Neural crest cell (in vitro differentiated cells): Measurements from ENCODE around the gene H3-3A. TPM values are rescaled to one million over a fixed set of nuclear protein-coding genes. Genes with fewer than 3 reads are reported as not detected.
A peak's percentile ranks its signal among the peaks of the same experiment; 100 is the strongest.

Source experiments
- DNase-seq: peaks from one replicate; pipeline ENCODE4 v3.0.0; 2021; ENCODE audit warnings: low read depth, mixed read lengths, low spot score
- H3K27ac Mint-ChIP-seq: one replicate; pipeline ENCODE4 v1.8.0; 2021; ENCODE audit warnings: mild to moderate bottlenecking, mixed read lengths; ENCODE audit not compliant: unreplicated experiment
- H3K27me3 Mint-ChIP-seq: 2 replicates; pipeline ENCODE4 v1.8.0; 2021; ENCODE audit warnings: low read depth, mild to moderate bottlenecking, mixed read lengths
- H3K36me3 Mint-ChIP-seq: 2 replicates; pipeline ENCODE4 v1.8.0; 2021; ENCODE audit warnings: low read depth, mild to moderate bottlenecking, mixed read lengths
- H3K4me1 Mint-ChIP-seq: 2 replicates; pipeline ENCODE4 v1.8.0; 2021; ENCODE audit warnings: mixed read lengths
- H3K4me3 Mint-ChIP-seq: one replicate; pipeline ENCODE4 v1.8.0; 2021; ENCODE audit warnings: mild to moderate bottlenecking, mixed read lengths
- H3K9me3 Mint-ChIP-seq: 2 replicates; pipeline ENCODE4 v1.8.0; 2021; ENCODE audit warnings: mixed read lengths
- CTCF ChIP-seq: fragments of 200-600 bp; sonication (generic); conservative IDR thresholded peaks from 2 replicates; pipeline ENCODE4 v1.5.0; 2021; ENCODE audit warnings: antibody characterized with exemption, mild to moderate bottlenecking
- long read RNA-seq: library from polyadenylated mRNA; unstranded; transcript quantifications from one replicate; pipeline ENCODE4 v2.0.0, GENCODE V29; 2020
- total RNA-seq: library from RNA; stranded (reverse); gene quantifications from 2 replicates; pipeline ENCODE4 v1.2.1, GENCODE V29; 2021

Gene H3-3A
- total RNA-seq, result 991 and 1,004 TPM in 2 replicates
- long read RNA-seq, transcript H3F3A-203 (4 exons, 1,088 nt), result major isoform, 486 of 499 reads
- long read RNA-seq, partial matches to known transcripts, result 0 of 499 reads
- long read RNA-seq, other reads (novel, unspliced or antisense), result 12 of 499 reads

DNA sequence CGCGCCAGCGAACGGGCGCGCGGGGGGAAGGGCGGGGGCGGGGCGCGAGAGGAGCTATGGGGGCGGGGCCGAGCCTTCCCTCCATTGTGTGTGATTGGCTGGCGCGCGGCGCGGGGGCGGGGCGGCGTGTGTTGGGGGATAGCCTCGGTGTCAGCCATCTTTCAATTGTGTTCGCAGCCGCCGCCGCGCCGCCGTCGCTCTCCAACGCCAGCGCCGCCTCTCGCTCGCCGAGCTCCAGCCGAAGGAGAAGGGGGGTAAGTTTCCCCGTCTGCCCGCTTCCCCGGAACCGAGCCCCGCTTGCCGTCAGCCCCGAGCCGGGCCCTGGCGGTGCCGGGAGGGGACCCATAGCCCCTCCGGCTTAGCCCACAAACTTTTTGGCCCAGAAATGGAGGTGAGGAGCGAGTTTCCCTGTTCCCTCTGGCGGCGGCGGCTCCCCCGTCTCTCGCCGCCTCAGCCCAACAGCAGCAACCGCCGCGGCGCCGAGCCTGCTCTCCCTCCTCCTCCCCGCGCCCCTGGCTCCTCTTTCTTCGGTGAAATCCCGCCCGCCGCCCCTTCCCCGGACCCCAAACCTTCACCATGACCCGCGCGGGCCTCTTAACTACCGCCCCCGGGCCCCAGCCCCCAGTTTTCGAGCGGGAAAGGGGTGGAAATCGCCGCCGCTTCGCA lies at the start of gene H3-3A:
Gene H3-3A (plus strand): TSS at position 159 of the 666 bp plus-strand sequence. CDS start 1,636 bp downstream, outside the sequence.
- H3K27me3 Mint-ChIP-seq, result peaks cover 6% of the 10 kb centered on the region
- peak within 1 kb of the TSS; percentile 99 for H3K4me3 Mint-ChIP-seq
- peak; percentile 98 for DNase-seq
- H3K9me3 Mint-ChIP-seq, result no peaks in the 10 kb centered on the region
- H3K27ac Mint-ChIP-seq, result peak within 1 kb of the TSS; percentile 100
- peak; percentile 33 for TF ChIP-seq CTCF
- peaks cover 15% of the 10 kb centered on the region for H3K36me3 Mint-ChIP-seq
- H3K4me1 Mint-ChIP-seq, result peaks cover 38% of the 10 kb centered on the region

- no peaks in the 10 kb centered on the region for H3K36me3 Mint-ChIP-seq
- TF ChIP-seq CTCF, result no peak
These were observed 45.4 kb upstream of the H3-3A start for GRCh38 chr1:226017070-226017469.

GRCh38 chr1:226019572-226019971 lies 42.9 kb upstream of the H3-3A start:
- no peak for DNase-seq
- Mint-ChIP-seq H3K4me3 (no peak overlapping the region), H3K36me3 (no peaks in the 10 kb centered on the region), H3K27ac (no peak overlapping the region), H3K4me1 (no peaks in the 10 kb centered on the region), H3K9me3 (no peaks in the 10 kb centered on the region), H3K27me3 (no peaks in the 10 kb centered on the region)
- no peak for TF ChIP-seq CTCF

More at GRCh38 chr1:226017070-226017469, 45.4 kb upstream of the H3-3A start:
- Mint-ChIP-seq H3K27ac (no peak overlapping the region), H3K4me3 (no peak overlapping the region), H3K4me1 (no peaks in the 10 kb centered on the region), H3K27me3 (no peaks in the 10 kb centered on the region), H3K9me3 (no peaks in the 10 kb centered on the region)
- no peak for DNase-seq

DNA sequence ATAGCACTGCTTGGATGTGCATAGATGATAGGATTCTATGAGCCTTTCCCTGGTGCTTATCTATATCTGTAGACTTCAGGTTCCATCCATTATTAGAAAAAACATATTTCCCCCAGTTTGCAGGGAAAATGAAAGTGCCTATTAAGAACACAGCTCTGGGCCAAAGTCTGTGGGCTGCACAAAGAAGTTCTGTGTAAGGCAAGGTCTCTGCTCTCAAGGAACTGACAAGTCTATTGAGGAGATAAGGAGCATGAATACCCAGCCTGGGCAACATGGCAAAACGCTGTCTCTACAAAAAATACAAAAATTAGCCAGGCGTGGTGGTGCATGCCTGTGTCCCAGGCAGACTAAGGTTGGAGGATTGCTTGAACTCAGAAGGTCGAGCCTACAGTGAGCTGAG lies 41.1 kb upstream of the H3-3A start:
- H3K9me3 Mint-ChIP-seq, result no peaks in the 10 kb centered on the region

GRCh38 chr1:226021801-226022200 lies 40.7 kb upstream of the H3-3A start:
- no peak for TF ChIP-seq CTCF
- Mint-ChIP-seq H3K4me1 (no peaks in the 10 kb centered on the region), H3K9me3 (no peaks in the 10 kb centered on the region), H3K36me3 (no peaks in the 10 kb centered on the region), H3K27me3 (no peaks in the 10 kb centered on the region), H3K27ac (no peak overlapping the region), H3K4me3 (no peak overlapping the region)
- DNase-seq, result no peak

More for the DNA sequence above, 41.1 kb upstream of the H3-3A start:
- Mint-ChIP-seq H3K27ac (no peak overlapping the region), H3K4me1 (no peaks in the 10 kb centered on the region), H3K27me3 (no peaks in the 10 kb centered on the region), H3K4me3 (no peak overlapping the region), H3K36me3 (no peaks in the 10 kb centered on the region)
- DNase-seq, result no peak
- TF ChIP-seq CTCF, result no peak
